HepG2 (cell line): ENCODE measurements around the gene RPL37. TPM values are rescaled to one million over a fixed set of nuclear protein-coding genes. Genes with fewer than 3 reads are reported as not detected.
A peak's percentile ranks its signal among the peaks of the same experiment; 100 is the strongest.

Source experiments
- CEBPZ ChIP-seq: IDR thresholded peaks from 2 replicates; pipeline ENCODE4 v1.6.1; 2012; ENCODE audit warnings: low read length, improper control_type of control experiment
- HMGXB4 ChIP-seq, 2 experiments: sonication (generic) in 1 of 2; formaldehyde crosslinking in 1 of 2; IDR thresholded peaks; 2 replicates each; pipeline versions ENCODE4 v1.4.0 to v1.6.1; 2018 to 2020; ENCODE audit warnings: missing genetic modification reagents in 2 of 2, borderline replicate concordance in 1 of 2, low read depth in 1 of 2, mild to moderate bottlenecking in 1 of 2, missing biosample characterization in 1 of 2
- PRDM10 ChIP-seq: sonication (generic); formaldehyde crosslinking; IDR thresholded peaks from 2 replicates; pipeline ENCODE4 v1.4.0; 2020; ENCODE audit warnings: low read depth, missing genetic modification reagents
- SP1 ChIP-seq, 2 experiments: fragments of 450-650 bp in 1 of 2; sonication (generic) in 1 of 2; formaldehyde crosslinking in 1 of 2; IDR thresholded peaks; 2 replicates each; pipeline versions ENCODE4 v1.4.0 to v1.6.1; 2016 to 2020; ENCODE audit warnings: missing genetic modification reagents in 1 of 2
- SP140L ChIP-seq: sonication (generic); formaldehyde crosslinking; IDR thresholded peaks from 2 replicates; pipeline ENCODE4 v1.4.0; 2020; ENCODE audit warnings: missing genetic modification reagents, borderline replicate concordance
- ZBTB40 ChIP-seq, 2 experiments: fragments of 450-650 bp in 1 of 2; sonication (generic) in 1 of 2; formaldehyde crosslinking in 1 of 2; IDR thresholded peaks; 2 replicates each; pipeline versions ENCODE4 v1.6.1 to v1.8.0; 2016 to 2022; ENCODE audit warnings: antibody characterized with exemption in 1 of 2, mild to moderate bottlenecking in 1 of 2, missing genetic modification reagents in 1 of 2
- polyA plus RNA-seq, 8 experiments: library from polyadenylated mRNA; depleted of rRNA in 3 of 8; stranded (reverse) in 7 of 8; unstranded in 1 of 8; fragments of >200 nt; fragmentation: Illumina TruSeq in 4 of 8; extraction: Trizol in 4 of 8; gene quantifications; 2 replicates each; pipeline versions ENCODE4 v1.2.1 to v1.2.3, GENCODE V29; 2011 to 2016; ENCODE audit warnings: low read depth in 4 of 8, missing spikeins in 1 of 8, mixed read lengths in 1 of 8; ENCODE audit not compliant: insufficient read depth in 1 of 8
- total RNA-seq, 5 experiments: library from RNA; depleted of rRNA; stranded (reverse); fragments of >200 nt; fragmentation: Illumina TruSeq; extraction: Trizol; gene quantifications; 2 replicates each; pipeline ENCODE4 v1.2.3, GENCODE V29; 2016; ENCODE audit warnings: low read depth in 1 of 5

Gene RPL37
- total and polyA plus RNA-seq, 2 of the 13 experiments (the other 11 are each of a cell fraction or from before 2014, with no cell fraction given) = 1,981 to 3,367 TPM

- peak; percentile 97 for TF ChIP-seq ZBTB40 (IDR thresholded peaks at IDR 0.05)
- TF ChIP-seq ZBTB40 (CRISPR knock-in tag; IDR thresholded peaks at IDR 0.05) = peak; percentile 90
- TF ChIP-seq CEBPZ = no peak
- TF ChIP-seq HMGXB4 (CRISPR knock-in tag; IDR thresholded peaks at IDR 0.05; ENCODE audit: borderline replicate concordance in 1 of 2, low read depth in 1 of 2) = peak; percentile 97 to 99
- 0 out of 2 replicates have a peak, but pooled peaks have one; percentile 70 for TF ChIP-seq PRDM10 (CRISPR knock-in tag)
- no peak for TF ChIP-seq SP140L (CRISPR knock-in tag)
- no peak for TF ChIP-seq SP1 (IDR thresholded peaks at IDR 0.05)
- peak; percentile 95 for TF ChIP-seq SP1 (CRISPR knock-in tag; IDR thresholded peaks at IDR 0.05)
Observed at GRCh38 chr5:40834849-40835787, at the start of gene RPL37 (continued).
